ENCODE data around the gene COA1.

The COA1 gene

GRCh38 chr7:43726466-43726865 is 2.9 kb downstream of the COA1 start:
- Histone ChIP-seq H3K9me2 (replicated peaks; ENCODE audit: insufficient read depth, low read length) (no peaks in the 10 kb centered on the region), H3K9me3 (ENCODE audit: insufficient read depth, low read length) (no peaks in the 10 kb centered on the region), H3K36me3 (ENCODE audit: low read length) (no peaks in the 10 kb centered on the region), H3K4me3 (ENCODE audit: insufficient read depth, low read length, poor library complexity, severe bottlenecking) (no peak overlapping the region), H2AFZ (ENCODE audit: low read depth, low read length, severe bottlenecking) (no peak overlapping the region), H3K27ac (ENCODE audit: low read depth, low read length) (no peak overlapping the region), H4K20me1 (ENCODE audit: low read depth, low read length) (no peaks in the 10 kb centered on the region), H3K9ac (ENCODE audit: low read length) (no peak overlapping the region), H3K27me3 (ENCODE audit: low read length) (no peaks in the 10 kb centered on the region), H3K79me2 (ENCODE audit: insufficient read depth, low read length) (peaks cover 79% of the 10 kb centered on the region), H3F3A (ENCODE audit: insufficient read depth) (peaks cover 6% of the 10 kb centered on the region; the same call in 1 of the 2 replicates), H3K4me2 (ENCODE audit: low read depth, low read length, poor library complexity, severe bottlenecking) (peak overlapping the region; percentile 95)
- no peak for TF ChIP-seq EZH2phosphoT487 (conservative IDR thresholded peaks at IDR 0.05; ENCODE audit: low read length)
- TF ChIP-seq CTCF (IDR thresholded peaks at IDR 0.05; ENCODE audit: insufficient read depth, low read length, poor library complexity, severe bottlenecking): no peak

DNA sequence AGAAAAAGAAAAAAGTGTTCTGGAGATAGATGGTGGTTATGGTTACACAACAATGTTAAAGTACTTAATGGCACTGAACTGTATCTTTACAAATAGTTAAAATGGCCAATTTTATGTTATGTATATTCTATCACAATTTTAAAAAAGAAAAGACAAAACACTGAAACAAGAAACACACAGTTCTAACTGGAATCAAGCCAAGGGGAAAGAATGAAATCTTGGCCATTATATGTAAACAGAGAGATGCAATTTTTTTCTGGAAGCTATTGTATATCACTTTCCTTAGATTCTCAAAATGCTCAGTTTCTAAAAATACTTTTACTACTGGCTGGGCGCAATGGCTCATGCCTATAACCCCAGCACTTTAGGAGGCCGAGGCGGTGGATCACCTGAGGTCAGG is 4.1 kb downstream of the COA1 start:
- Histone ChIP-seq H3K27ac (ENCODE audit: low read depth, low read length) (no peak overlapping the region), H3K27me3 (ENCODE audit: low read length) (no peaks in the 10 kb centered on the region), H3K36me3 (ENCODE audit: low read length) (no peaks in the 10 kb centered on the region), H3K79me2 (ENCODE audit: insufficient read depth, low read length) (peaks cover 91% of the 10 kb centered on the region), H3K9ac (ENCODE audit: low read length) (no peak overlapping the region), H2AFZ (ENCODE audit: low read depth, low read length, severe bottlenecking) (no peak overlapping the region), H3K9me3 (ENCODE audit: insufficient read depth, low read length) (no peaks in the 10 kb centered on the region), H3F3A (ENCODE audit: insufficient read depth) (peaks cover 7% of the 10 kb centered on the region; the same call in 1 of the 2 replicates), H3K9me2 (replicated peaks; ENCODE audit: insufficient read depth, low read length) (no peaks in the 10 kb centered on the region), H3K4me3 (ENCODE audit: insufficient read depth, low read length, poor library complexity, severe bottlenecking) (no peak overlapping the region), H4K20me1 (ENCODE audit: low read depth, low read length) (no peaks in the 10 kb centered on the region), H3K4me2 (ENCODE audit: low read depth, low read length, poor library complexity, severe bottlenecking) (no peak overlapping the region)
- TF ChIP-seq CTCF (IDR thresholded peaks at IDR 0.05; ENCODE audit: insufficient read depth, low read length, poor library complexity, severe bottlenecking) (no peak), EZH2phosphoT487 (conservative IDR thresholded peaks at IDR 0.05; ENCODE audit: low read length) (no peak)

DNA sequence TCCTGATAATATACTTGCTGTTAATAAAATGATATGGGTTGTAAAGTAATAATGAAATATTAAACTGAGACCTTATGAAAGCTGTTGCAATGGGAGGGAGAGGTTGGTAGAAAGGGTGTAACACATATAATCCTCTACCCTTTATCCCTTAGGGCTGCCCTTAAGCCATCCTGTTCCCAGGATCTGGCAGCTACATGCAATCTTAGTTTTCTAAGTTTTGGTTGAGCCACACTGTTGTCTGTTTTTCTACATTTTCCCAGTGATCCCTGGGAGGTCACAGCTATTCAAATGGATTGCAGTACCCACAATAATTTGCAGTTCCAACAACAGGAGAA is 6.3 kb downstream of the COA1 start:
- Histone ChIP-seq H3K36me3 (ENCODE audit: low read length) (no peaks in the 10 kb centered on the region), H3K4me3 (ENCODE audit: insufficient read depth, low read length, poor library complexity, severe bottlenecking) (no peak overlapping the region), H4K20me1 (ENCODE audit: low read depth, low read length) (no peaks in the 10 kb centered on the region), H3K27me3 (ENCODE audit: low read length) (no peaks in the 10 kb centered on the region), H3K9me2 (replicated peaks; ENCODE audit: insufficient read depth, low read length) (no peaks in the 10 kb centered on the region), H3F3A (ENCODE audit: insufficient read depth) (peaks cover 7% of the 10 kb centered on the region; the same call in 1 of the 2 replicates), H3K27ac (ENCODE audit: low read depth, low read length) (no peak overlapping the region), H2AFZ (ENCODE audit: low read depth, low read length, severe bottlenecking) (no peak overlapping the region), H3K9me3 (ENCODE audit: insufficient read depth, low read length) (no peaks in the 10 kb centered on the region), H3K9ac (ENCODE audit: low read length) (no peak overlapping the region), H3K79me2 (ENCODE audit: insufficient read depth, low read length) (peaks cover 100% of the 10 kb centered on the region), H3K4me2 (ENCODE audit: low read depth, low read length, poor library complexity, severe bottlenecking) (no peak overlapping the region)
- TF ChIP-seq EZH2phosphoT487 (conservative IDR thresholded peaks at IDR 0.05; ENCODE audit: low read length): no peak
- TF ChIP-seq CTCF (IDR thresholded peaks at IDR 0.05; ENCODE audit: insufficient read depth, low read length, poor library complexity, severe bottlenecking): no peak

All from SU-DHL-6 (cell line).